COR-L47 (cell line): ENCODE data around the gene METTL27.
"Not testable (repeated sequence)": the region's sequence is repeated elsewhere in the genome, so short reads cannot be mapped to it uniquely, and the experiment has no call there.

Experiments used
- DNase-seq: peaks from one replicate; lab custom pipeline; 2025; lab: John Stamatoyannopoulos, UW

The METTL27 gene

DNA sequence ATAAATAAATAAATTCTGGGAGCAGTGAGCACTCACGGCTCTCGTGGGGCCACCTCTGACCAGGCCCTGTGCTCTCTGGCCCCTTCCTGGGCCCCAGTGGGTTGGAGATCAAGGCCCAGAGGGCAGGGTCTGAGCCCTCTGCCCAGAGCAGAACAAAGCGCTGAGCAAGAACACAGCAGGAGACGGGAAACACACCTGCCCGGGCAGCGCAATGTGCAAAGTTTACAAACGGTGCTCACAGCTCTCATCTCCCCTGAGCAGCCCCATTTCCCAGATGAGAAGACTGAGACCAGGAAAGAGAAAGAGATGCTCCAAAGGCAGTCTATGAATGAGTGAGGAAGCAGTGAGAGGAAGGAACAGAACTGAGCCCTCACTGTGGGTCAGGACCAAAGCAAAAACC, 3.0 kb downstream of the METTL27 start:
- no peak for DNase-seq

DNA sequence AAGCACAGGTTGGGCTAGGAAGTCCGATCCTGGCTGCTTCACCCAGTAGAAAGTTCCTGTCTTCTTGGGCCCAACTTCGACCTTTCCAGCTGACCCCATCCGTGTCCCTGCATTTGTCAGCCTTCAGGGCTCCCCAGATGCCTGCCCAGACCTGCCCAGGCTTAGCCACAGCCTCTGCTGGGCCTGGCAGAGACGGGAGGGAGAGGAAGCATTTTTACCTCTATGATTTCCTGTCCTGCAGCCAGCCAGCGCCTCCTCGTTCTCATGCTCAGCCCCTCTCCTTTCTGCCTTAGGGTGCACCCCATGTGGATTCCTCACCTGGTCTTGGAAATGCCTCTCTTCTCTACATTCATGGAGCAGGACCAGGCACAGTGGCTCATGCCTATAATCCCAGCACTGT, 3.7 kb downstream of the METTL27 start:
- no peak for DNase-seq

DNA sequence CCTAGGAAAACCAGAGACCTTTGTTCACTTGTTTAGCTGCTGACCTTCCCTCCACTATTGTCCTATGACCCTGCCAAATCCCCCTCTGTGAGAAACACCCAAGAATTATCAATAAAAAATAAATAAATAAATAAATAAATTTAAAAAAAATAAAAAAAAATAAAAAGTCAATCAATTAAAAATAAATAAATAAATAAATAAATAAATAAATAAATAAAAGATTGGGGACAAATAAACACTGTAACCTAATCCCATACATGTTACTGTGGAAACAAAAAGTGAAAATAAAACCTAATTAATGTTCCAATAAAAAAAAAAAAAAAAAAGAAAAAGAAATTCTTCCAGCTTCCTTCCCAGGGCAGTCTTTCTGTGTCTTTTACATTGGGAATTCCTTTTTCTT, 5.1 kb downstream of the METTL27 start:
- DNase-seq = not testable (repeated sequence)

DNA sequence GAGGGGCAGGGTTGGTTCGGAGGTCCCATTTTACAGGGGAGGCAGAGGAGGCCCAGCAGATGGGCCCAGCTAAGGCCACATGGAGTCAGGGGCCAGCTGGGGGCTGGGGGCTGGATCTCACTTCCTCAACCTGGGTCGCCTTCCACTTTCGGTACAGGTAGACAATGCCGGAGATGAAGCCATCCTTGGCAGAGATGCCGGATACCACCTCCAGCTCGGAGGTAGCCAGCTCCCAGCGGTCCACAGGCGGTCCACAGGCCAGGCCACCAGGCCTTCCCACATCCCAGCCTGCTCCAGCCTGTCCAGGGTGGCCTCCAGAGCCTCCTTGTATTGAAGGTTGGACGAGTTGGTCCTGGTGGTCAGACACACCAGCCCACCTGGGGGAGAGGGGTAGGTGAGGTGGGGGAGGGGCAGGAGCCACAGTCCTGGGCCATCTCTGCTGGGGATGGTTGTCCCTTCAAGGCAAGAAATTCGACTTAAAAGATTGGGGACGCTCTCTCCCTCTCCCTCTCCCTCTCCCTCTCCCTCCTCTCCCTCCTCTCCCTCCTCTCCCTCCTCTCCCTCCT, 7.6 kb downstream of the METTL27 start:
- DNase-seq = no peak

DNA sequence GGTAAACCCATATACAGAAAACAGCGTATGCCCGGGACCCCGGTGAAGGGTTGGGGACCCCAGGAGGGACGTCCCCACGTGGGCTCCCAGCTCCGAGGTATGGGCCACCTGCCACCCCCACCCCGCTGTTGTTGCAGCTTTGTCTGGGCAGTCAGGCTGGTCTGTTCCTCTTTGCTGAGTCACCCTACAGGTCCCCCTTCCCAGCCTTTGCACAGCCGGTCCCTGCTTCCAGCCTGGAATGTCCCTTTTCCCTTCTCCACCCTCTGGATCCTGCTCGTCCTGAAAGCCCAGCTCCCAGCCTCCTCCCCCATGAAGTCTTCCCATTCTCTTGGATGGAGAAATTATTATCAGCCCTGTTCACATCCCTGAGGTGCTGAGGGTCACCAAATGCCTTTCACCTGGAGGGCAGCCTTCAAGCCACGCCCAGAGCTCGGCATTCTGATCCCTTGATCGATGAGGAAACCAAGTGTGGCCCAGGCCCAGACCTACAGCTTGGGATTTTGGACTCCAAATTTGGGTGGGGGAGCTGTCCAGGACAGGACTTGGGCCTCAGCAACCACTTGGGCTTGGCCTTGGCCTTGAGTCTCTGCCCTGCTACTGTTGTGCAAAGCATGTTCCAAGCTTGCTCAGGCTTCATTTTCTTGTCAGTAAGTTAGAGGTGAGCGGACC, 8.9 kb downstream of the METTL27 start:
- no peak for DNase-seq

DNA sequence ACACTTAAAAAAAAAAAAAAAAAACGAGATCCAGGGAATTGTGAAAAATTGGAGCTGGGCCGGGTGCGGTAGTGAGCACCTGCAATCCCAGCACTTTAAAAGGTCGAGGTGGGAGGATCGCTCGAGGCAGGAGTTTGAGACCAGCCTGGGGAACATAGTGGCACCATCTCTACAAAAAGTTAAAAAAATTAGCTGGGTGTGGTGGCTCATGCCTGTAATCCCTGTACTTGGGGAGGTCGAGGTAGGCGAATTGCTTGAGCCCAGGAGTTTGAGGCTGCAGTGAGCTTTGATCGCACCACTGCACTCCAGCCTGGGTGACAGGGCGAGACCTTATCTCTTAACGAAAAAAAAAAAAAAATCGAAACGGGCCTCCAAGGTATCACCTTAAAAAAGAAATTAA, 9.5 kb downstream of the METTL27 start:
- no peak for DNase-seq

DNA sequence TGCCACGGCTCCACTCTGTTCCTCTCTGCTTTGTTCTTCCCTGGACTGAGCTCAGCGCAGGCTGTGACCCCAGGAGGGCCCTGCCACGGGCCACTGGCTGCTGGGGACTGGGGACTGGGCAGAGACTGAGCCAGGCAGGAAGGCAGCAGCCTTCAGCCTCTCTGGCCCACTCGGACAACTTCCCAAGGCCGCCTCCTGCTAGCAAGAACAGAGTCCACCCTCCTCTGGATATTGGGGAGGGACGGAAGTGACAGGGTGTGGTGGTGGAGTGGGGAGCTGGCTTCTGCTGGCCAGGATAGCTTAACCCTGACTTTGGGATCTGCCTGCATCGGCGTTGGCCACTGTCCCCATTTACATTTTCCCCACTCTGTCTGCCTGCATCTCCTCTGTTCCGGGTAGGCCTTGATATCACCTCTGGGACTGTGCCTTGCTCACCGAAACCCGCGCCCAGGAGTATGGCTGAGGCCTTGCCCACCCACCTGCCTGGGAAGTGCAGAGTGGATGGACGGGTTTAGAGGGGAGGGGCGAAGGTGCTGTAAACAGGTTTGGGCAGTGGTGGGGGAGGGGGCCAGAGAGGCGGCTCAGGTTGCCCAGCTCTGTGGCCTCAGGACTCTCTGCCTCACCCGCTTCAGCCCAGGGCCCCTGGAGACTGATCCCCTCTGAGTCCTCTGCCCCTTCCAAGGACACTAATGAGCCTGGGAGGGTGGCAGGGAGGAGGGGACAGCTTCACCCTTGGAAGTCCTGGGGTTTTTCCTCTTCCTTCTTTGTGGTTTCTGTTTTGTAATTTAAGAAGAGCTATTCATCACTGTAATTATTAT, 10.3 kb downstream of the METTL27 start:
- peak; percentile 69 for DNase-seq

DNA sequence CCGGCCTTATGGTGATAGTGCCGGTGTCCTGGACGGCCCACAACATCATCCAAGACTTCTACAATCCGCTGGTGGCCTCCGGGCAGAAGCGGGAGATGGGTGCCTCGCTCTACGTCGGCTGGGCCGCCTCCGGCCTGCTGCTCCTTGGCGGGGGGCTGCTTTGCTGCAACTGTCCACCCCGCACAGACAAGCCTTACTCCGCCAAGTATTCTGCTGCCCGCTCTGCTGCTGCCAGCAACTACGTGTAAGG, 10.8 kb downstream of the METTL27 start:
- no peak for DNase-seq

DNA sequence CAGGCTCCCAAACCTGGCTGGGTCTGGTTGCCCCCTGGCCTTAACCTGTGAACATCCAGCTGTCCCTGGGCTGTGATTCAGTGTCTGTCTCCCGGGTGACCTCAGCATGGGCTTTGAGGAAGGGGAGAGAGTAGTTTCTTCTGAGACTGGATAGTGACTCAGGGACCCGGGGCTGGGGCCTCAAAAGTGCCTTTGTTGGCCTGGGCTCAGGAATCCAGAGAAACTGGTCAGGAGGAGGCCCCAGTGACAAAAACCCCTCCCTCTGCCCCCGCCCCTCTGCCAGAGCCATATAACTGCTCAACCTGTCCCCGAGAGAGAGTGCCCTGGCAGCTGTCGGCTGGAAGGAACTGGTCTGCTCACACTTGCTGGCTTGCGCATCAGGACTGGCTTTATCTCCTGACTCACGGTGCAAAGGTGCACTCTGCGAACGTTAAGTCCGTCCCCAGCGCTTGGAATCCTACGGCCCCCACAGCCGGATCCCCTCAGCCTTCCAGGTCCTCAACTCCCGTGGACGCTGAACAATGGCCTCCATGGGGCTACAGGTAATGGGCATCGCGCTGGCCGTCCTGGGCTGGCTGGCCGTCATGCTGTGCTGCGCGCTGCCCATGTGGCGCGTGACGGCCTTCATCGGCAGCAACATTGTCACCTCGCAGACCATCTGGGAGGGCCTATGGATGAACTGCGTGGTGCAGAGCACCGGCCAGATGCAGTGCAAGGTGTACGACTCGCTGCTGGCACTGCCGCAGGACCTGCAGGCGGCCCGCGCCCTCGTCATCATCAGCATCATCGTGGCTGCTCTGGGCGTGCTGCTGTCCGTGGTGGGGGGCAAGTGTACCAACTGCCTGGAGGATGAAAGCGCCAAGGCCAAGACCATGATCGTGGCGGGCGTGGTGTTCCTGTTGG, 11.4 kb downstream of the METTL27 start, which contains the start of gene CLDN4:
Gene CLDN4, plus strand, starts transcription at position 316 of the 903 bp plus-strand sequence. Its CDS starts 206 bp downstream, at position 522.
- no peak for DNase-seq

DNA sequence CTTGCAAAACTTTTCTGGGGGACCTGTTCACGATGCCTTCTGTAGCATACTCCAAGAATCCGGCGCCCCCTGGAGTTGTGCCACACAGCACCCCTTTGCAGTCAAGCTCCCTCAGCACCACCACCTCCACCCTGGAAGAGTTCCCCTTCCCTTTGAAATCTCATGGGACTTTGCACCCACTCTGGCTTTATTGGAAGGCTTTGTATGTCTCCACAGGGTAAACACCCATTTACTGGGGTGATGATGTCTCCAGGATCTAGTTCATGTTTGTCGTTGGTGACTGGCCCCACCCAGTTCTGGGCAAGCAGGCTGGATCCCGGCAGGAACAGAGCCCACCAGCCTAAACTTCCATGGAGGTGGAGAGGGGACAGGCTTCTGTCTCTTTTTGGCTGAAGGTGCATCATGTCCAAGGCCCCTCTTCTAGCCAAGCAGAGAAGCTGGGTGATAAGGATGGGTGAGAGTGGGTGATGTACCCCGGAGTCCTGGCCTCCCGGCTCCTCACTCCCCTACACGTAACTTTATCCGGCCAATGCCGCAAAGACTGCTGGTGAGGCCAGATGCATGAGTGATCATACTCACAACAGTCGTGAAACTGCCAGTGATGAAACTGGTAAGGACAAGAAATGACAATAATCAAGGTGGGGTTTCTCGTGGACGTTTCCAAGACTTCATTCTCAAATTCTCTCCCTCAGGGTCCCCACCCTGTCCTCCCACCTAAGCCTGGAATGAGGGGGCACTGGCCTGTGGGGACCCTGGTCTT, 12.2 kb downstream of the METTL27 start:
- DNase-seq = peak; percentile 14

DNA sequence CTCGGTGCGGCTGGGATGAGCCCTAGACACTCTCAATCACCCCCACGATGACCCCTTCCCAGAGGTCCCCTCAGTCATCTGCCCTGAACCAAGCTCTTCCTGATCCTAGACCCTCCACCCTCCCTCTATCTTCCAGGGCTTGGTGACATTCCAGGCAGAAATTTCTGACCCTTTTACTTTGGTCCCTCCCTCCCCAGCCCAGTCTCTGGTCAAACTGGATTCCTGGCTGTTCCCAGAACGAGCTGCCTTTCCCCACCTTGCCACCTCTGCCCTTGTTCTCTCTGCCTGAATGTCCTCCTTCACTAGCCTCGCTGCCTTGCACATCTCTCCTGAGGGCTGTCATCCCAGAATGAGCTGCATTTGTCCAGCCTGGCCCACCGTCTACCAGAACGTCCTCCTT, 12.8 kb downstream of the METTL27 start:
- no peak for DNase-seq

DNA sequence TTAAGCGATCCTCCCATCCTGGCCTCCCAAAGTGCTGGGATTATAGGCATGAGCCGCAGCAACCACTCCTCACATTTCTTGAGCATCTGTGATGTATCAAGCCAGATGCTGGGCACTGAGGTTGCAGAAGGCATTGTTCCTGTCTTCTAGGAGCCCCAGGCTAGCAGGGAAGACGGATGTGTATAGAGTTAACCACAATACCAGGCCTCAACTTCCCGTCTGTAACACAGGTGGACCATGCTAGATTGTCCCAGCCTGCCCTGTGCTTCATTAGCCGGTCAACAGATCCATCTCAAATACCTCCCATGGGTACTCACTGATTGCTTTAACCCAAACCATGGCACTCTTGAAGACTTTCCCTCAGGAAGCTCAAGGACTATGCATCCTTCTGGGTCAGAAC, 13.3 kb downstream of the METTL27 start:
- no peak for DNase-seq

DNA sequence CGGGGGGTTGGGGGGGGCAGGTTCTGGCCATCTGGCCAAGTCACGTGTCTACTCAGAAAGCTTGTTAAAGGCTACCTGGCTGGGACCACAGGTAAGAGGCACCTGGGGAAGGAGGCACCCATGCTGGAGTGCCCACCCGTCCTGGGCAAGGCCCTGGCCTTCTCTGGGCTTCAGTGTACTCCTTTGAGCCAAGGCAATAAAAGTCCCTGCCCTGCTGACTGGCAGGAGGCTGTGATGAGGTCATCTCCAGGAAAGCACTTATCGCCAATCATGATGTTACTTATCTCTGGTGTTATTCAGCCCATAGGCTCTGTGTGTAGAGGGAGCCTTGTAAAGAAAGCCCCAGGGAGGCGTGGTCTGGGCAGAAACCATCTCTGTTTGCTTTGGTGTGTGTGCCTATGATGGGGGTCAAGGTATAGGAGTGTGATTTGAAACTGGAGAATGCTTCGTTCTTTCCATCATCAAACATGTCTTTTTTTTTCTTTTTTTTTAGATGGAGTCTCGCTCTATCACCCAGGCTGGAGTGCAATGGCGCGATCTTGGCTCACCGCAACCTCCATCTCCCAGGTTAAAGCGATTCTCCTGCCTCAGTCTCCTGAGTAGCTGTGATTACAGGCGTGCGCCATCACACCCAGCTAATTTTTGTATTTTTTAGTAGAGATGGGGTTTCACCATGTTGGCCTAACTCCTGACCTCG, 14.1 kb downstream of the METTL27 start:
- DNase-seq = peak; percentile 92

DNA sequence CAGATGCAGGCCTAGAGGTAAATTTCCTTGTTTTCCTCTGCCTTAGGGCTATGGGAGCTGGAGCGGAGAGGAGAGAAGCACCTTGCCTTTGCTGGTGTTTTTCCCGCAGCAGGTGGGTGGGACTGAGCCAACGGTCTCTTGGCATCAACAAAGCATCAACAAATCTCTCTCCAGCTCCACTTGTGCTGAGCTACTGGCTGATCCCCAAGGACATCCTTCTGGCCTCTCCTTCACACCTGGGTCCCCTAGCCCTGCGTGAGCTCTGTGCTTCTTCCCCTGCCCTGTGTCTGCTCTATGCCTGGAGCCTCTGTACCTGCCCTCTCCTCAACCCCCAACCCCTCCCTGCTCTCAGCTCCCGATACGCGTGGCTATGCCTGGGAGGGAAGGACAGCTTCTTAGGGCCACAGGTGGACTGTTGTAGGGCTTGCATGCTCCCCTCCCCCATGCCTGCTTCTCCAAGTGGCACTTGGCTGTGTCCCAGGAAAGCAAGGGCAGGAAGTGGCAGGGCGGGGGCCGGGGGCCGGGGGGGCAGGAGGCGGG, 14.7 kb downstream of the METTL27 start:
- DNase-seq = peak; percentile 97

DNA sequence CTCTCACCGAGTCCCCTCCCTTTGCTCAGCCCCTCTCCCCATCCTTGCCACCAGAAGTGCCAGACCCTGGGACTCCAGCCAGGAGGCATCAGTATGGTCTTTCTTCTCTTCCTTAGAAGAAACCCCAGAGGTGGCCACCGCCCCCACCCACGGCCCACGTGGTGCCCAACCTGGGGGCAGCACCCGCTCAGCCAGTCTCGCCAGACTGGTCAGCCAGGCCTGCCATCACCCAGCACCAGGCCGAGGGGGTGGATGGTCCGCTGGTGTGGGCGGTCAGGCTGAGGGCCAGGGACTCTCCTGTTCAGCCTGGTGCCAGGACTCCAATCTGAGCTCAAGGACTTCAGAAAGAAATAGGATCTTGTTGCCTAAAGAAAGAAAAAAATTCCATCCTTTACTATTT, 17.3 kb downstream of the METTL27 start:
- DNase-seq = no peak

DNA sequence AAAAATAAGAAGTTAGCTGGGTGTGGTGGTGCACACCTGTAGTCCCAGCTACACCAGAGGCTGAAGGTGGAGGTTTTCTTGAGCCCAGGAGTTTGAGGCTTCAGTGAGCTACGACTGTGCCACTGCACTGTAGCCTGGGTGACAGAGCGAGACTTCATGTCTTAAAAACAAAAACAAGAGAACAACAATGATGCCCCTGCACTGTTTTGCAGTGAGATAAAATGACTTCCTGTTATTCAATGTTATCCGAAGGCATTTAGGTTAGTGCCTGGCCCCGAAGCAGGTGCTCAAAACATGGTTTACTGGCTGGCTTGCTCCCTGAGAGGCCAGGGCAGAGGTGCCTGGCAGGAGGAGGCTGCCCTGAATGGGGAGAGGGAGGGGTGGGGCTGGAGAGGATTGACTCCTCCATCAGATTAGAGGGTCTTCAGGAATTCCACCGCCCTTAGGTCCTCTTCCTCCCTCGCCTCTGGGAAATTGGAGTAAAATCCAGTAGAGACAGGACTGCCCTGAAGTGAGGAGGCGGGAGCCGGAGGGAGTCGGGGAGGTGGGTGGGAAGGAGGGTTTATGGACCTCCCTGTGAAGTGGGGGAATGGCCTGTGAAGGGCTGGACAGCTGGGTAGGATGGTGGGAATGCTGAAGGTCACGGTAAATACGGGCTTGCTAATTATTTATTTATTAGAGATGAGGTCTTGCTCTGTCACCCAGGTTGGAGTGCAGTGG, 18.3 kb downstream of the METTL27 start:
- DNase-seq = no peak

DNA sequence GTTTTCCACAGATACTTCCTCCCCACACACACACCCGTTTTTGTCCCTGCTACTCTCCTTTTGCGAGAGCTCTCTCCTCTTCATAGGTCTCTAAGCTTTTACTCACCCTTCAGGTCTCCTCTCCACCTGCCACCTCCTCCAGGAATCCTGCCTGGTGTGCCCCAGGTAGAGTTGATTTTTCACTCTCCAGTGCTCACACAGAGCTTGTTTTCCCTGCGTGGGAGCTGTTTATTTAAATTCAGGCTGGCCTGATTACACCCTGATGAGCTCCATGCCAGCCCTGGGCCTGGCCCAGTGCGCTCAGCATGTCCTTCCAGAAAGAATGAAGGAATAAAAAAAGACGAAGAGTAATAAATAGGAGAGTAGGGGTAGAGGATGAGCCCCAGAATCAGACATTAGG, 19.1 kb downstream of the METTL27 start:
- no peak for DNase-seq

DNA sequence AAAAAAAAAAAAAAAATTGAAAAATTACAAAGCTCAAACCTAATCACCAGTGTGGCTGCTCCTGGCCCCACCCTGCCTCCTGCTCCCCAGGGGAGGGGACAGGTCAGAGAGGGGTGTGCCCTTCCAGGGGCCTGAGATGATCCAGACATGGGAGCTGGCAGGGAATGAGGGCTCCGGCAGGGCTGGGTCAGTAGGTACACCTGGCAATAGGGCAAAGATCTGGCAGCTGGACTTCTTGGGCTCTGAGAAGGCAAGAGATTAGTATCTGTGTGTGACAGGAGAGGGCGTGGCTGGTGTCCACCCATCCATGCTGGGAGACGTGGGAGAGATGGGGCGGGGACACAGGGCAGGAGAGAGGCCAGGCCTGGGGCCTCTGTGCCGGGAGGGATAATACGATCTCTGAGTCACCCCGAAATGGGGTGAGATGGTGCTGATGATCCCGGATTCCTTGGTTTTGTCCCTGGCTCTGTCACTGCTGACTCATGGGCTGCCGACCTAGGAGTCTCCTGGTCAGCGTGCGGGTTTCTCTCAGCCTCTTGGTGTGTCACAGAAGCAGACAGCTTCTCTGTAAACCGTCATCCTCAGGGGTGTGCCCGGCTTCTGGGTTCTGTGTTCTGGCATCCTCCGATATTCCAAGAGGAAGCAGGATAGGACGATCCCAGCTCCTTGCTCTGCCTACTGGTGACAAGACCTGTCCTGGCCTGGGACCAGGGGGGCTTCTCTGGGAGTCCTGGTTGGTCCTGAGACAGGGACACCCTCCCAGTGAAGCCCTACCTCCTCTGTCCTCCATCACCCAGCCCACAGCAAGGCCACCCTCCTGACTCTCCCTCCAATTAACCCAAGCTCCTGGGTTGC, 19.8 kb downstream of the METTL27 start:
- DNase-seq = peak; percentile 34
